NCI-H446 treated with DMSO at 0.1 percent for 48 hours (cell line): ENCODE data around the gene LRP5.

Experiments used
- DNase-seq: peaks from one replicate; lab custom pipeline; 2025; lab: John Stamatoyannopoulos, UW

Gene LRP5

DNA sequence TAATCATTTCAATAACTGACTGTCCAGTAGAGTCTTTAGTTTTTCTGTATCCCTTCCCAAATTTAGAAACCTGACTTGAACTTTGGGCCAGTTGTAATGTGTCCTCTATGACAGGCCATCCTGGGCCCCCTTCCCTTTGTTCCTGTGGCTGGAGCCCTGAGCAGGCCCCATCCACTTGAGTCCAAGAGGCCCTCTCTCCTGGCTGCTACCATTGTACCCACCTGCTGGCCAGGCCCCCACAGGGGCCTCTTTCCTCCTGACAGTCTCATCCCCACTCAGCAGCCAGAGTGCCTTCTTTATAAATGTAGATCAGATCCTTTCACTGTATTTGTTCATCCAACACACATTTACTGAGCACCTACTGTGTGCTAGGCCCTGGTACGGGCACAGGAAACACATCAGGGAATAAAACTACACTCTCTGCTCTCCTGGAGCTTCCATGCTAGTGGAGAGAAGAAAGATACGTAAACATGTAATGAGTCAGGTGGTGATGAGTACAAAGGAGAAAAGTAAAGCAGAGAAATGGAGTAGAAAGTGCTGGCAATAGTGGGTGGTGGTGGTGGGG is 2.7 kb upstream of the LRP5 start:
- DNase-seq: no peak

DNA sequence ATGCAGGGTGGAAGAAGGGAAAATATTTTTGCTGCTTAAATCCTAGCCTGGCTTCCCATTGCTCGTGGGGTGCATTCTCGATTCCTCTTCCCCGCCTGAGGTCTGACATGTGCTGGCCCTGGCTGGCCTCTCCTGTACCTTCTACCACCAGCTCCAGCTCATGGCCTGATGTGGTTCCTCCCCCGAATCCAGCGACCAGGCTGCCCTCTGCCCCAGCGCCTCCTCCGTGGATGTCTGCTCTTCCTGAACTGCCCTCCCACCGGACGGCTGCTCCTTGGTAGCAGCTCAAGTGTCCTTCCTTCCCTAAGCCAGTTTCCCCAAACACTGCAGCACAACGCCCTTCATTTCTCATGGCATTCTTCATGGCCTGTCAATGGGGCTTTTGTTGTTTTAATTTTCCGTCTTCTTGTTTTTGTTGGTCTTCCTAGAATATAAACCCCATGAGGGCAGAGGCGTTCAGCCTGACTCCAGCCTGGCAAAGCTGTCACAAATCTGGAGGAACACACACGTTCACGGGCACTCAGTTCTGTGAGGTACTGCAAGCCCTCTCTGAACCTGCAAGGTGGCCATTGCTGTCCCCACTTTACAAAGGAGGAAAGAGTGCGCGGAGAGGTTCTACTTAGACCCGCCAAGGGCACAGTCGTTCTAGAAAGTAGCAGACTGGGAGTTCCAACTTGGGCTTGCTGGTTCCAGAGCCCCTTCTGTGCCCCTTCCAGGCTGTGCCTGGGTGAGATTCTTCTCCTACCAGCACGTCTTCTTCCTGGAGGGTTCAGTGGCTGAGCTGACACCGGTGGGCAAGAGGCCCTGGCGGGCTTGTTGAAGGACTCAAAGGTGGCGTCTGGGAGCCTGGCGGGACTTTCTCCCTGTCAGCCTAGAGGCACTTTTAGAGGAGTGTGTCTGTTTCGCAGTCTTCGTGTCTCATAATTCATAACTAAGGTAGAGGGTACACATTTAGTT is 953 bp upstream of the LRP5 start:
- no peak for DNase-seq

DNA sequence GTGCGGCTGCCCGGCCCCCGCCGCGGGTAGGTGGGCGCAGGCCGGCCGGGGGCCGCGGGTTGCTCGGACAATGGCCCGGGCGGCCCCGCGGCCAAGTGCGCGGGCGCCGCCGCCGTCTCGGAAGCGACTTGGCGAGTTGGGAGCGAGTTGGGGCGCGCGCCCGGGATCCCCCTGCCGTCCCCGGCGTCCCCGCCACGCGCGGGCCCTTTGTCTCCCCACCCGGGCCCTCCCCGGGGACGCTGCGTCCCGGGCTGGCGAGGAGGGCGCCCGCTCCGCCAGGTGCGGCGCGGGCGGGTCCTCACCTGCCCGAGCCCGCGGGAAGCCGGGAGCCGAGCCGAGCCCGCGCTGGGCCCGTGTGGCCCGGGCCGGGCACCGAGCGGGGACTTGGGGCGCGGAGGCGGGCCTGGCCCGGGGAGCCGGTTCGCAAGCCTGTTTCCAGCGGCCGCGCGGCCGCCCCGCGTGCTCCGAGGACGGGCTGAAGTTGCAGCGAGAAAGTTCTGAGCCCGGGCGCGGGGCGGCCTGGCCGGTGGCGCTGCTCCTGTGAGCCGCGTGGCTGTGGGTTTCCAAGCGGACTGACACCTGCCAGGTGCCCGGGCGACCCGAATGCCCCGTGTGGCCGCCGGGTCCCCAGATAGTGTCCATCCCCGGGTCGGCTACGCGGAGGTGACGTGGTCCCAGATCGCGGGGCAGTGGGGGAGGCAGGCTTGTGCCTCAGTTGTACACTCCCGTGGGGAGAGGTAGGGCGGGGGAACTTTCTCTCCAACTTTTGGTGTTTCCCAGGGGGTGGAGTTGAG is 586 bp downstream of the LRP5 start:
- no peak for DNase-seq

DNA sequence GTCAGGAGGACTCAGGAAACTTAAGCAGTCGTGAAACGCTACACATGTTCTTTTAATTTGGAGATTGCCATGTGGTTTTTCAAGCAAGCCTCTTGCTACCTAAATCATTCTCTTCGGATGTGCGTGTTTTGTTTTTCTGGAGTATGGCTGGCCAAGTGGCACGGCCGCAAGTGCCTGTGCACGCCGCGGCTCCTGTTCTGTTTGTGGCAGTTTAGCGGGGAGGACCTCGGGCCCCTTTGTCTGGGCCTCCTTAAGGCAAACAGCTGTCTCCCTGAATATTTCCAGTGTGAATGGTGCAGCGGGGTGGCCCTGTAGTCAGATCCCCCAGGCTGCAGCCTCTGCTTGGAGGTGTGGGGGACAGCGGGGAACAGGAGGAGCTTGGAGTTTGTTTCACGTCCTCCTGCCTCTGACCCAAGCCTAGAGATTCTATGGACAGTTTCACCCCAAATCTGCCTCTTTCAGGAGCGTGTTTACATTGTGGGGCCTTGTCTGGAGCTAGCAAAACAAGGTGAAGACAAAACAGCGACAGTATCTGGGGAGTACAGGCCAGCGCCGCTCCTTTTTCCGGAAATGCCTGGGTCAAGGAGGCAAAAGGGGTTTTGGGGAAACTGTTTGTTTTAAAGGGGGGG is 1.3 kb downstream of the LRP5 start:
- no peak for DNase-seq

DNA sequence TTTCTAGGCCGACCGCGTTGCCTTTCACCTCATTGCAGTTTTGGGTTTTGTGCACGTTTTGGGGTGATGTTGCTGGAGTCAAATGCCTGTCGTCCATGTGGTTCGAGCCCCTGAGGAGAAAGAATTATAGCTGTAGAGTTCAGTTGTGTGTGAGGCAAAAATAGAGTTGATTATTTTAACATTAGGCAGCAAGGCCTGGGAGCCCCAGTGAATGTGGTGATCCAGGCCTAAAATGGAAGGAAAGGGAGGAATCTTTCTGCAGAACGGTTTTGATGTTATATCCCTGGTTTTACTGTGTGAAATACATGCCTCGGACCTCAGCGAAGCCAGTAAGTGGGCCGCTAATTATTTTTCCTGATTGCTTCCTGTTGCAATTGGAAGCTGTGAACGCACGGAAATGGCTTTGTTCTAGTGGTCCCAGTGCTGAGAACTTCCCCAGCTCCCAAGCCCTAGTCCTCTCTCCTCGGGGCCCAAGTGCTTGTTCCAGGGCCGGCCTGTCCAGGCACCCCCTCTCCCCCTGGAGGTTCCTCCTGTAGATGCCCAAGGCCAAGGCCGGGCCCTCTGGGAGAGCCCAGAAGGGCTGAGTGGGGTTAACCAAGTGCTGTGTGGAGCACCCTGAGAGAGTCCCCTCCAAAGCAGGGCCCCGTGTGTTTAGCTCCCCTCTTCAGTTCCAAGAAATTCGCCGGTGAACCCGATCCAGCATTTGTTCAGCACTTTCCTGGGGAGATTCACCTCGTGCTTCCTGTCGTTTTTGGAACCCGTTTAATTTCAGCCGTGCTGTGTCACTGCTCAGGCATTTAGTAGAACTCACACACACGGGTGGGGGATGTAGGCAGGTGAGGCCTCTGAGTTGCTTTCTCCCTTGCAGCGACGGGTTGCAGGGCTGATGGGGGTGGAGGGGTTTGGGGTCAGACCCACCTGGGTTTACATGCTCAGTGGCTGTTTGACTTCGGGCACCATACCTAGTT is 2.1 kb downstream of the LRP5 start:
- DNase-seq: no peak

DNA sequence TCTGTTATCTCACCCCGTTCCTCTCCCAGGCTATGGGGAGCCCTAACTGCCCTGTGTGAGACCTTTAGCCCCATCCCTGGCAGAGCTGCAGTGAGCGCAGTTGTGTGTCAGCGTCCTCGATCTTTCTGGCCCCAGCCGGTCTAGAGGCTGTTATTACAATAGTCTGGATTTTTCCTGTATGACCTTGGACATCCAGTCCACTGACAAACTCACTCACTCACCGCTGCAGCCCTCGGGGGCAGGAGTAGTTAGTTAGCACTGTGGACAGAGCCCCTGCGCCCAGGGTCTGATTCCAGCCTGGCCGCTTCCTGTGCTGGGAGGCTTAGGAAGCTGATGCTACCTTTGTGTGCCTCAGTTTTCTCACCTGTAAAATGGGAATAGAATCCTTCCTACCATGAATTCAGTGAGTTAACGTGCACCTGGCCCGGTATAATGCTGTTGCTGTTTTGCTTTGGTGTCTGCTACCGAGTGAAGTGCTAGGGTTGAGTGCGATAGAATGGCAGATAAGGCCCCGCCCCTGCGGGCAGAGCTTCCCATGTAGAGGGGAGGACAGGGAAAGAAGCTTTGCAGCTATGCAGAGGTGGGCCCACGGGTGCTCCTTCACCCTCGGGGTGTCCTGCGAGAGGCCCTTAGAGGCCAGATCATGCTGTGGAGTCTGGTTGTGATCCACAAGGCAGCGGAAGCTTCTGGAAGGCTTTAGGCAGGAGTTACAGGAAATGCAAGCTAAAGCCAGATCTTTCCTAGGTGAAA is 3.0 kb downstream of the LRP5 start:
- no peak for DNase-seq

DNA sequence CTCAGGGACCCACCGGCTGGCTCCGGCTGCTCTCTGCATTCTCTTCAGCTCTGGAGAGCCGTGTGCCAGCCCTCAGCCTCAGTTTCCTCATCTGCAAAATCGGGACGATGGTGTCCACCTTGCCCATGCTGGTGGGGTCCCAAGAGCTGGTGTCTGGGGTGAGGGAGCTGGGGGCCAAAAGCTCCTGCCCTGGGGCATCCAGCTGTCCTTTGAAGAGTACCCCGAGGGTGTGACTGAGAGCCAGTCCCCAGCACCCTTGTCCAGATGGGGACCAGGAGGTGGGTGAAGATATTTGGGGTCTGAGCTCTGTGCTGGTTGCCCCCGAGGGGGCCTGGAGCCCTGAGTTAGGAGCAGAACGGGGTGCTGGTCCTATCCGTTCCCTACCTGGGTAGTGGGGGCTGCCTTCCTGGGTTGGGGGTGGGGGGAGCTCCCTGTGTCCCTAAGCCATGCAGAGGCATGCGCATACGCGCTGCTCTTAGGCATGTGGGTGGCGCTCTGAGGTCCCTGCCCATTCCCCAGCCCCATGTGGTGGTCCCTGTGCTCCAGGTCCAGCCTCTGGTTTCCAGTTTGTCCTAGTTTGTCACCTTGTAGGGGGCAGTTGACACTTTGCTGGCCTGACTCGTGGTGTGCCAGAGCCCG is 4.9 kb downstream of the LRP5 start:
- no peak for DNase-seq

DNA sequence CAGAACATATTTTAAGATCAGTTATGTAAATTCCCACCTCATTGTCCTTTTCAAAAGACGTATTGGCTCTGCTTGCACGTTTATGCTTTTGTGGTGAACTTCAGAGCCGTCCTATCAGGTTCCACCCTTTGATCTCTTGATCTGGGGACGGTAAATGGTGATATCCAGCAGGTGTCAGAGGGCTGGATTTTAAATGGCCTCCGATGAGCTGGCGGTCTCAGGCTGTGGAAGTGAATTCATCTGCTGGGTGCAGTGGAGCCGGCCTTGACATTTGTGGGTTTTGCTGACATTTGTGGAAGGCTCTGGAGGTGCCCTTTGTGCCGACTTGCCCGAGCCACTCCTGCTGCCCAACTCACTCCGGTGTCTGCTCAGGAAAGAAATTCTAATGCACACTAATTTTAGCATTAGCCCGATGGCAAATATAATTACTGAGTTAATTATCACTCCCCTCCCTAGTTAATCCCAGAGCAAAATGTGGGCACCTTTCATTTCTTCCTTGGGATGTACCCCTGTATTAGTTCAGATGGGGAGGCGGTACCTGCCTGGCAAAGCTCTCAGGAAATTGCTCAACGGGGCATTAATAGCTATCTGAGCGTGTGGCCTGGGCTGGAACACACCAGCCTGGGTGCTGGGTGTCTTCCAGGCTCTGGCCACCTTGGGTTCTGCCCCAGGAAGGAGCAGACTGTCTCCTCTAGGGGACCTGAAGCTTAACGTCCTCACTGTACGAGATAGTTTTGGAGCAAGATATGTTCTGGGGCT is 9.1 kb downstream of the LRP5 start:
- no peak for DNase-seq

DNA sequence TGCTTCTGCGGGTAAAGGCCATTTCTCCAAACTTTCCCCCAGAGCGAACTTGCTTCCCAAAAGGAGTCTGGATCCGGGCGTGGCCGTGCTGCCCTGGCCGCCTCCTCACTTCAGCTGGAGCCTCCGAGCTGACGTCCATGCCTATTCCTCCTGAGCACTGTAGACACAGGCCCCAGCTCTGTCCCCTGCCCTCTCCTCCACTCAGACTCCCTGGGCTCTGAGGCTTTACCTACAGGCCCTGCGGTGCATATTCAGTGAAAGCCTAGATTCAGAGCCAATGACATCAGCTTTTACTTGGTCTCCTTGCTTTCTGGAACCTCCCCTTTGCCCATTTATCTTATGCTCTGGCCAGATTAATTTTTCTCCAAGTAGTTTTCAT is 9.7 kb downstream of the LRP5 start:
- DNase-seq: no peak

DNA sequence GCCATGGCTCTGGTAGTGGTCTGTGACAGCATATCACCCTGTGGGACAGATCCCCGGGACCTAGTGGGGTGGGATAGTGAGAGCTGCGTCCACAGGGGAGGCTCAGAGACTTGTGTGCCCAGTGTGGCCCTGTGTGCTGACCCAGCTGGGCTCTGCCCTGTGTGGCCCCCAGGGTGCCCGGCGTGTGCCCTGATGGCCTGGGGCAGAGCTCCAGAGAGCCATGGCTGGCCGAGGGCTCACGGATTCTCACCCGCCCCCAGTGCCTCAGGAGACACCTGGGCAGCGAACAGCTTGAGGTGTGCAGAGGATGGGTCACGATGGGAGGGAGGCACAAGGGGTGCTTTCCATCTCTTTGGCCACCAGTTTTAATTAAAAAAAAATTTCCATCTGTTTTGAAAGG is 11.8 kb downstream of the LRP5 start:
- no peak for DNase-seq

DNA sequence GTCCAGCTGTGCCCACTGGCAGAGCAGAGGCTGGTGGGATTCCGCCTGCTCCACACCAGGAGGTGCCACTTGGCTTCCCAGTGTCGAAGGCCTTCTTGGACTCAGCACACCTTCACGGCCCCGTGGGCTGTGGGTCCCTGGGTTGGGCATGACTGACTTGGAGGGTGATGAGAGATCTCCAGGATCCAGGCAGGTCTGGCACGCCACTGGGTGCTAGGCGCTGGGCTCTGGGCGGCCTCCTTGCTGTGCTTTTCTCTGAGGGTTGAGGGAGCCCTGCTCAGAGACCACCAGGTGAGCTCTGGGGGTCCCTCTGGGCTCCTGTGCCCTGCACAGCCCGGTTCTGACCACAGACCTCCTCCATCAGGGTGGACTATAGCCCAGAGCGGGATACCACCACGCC is 12.3 kb downstream of the LRP5 start:
- DNase-seq: no peak

DNA sequence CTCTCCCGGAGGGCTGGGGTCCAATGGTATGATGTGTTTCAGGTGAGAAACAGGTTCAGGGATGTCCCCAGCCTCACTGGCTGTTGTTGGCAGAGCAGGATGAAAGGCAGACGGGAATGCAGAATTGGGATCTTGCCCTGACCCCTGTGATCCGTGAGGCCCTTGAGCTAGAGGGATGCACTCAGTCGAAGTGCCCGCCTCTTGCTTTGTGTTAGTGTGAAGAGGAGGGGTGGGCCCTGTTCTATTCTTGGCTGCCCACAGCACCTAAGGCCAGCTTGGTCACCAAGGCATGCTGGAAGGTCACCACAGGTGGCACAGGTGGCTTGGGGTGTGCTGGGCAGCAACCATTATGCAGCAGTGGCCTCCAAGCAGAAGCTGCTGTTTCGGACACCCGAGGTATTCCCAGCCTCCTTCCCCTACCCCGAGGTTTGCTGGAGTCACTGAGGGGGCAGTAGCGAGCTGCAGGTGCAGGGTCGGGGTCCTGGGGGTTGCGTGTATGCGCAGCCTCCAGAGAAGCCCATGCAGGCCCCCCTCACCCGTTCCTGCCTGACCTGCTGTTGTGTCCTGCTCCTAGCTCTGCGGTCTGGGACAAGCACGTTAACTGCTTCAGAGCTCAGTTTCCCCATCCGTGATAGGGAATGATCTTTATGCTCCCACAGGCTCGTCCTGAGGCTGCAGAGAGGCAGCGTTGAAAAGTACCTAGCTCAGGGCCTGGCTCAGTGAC is 13.0 kb downstream of the LRP5 start:
- DNase-seq: no peak

DNA sequence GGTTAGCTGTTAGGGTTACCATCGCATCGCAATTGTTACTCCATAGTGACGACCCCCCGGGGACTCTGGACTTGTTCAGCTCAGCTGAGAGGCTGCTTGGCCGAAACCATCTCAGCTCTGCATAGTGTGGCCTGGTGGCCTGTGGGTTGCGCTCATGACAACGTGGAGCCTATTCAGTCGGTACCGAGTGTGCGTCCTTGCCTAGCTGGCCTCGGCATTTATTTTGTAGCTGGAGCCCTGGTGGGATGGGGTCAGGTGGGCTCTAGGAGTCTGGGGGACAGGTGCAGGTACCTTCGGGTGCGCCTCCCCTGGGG is 13.5 kb downstream of the LRP5 start:
- no peak for DNase-seq

DNA sequence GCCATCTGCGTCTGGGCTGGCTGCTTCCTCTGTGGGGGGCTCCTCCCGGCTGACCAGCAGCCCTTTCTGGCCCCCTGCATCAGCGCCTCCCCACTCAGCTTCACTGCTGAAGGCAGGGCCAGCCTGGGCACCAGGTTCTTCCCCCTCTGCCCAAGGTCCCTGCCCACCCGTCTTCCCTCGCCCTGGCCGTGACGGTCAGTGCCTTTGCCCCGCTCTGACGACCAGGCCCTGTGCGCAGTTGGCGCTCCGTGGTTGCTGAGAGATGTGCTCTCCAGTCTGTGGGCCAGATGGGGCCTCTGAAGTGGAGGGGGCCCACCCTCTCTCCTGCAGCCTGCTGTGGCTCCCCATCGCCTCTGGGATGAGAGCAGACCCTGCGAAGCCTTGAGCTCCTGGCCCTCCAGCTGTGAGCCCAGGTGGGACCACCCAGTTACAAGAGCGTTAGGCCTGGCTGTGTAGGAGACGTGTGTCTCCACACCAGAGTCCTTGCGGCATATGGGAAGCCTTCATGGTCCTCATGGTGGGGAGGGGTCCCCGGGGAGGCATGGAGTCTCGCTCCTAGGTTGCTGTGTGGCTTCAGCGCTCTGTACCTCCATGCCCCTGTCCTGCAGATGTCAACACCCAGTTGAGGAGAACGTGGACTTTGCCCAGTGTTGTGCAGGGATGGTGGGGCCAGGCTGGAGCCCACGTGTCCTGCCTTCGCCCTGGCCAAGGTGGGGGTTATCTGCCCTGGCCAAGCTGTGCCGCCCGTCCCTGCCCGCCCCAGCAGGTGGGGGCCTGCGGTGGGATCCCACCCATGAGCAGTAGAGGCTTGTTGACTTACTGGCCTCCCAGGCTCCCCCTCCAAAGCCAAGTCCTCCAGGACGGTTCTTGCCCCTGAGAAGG is 14.2 kb downstream of the LRP5 start:
- no peak for DNase-seq

DNA sequence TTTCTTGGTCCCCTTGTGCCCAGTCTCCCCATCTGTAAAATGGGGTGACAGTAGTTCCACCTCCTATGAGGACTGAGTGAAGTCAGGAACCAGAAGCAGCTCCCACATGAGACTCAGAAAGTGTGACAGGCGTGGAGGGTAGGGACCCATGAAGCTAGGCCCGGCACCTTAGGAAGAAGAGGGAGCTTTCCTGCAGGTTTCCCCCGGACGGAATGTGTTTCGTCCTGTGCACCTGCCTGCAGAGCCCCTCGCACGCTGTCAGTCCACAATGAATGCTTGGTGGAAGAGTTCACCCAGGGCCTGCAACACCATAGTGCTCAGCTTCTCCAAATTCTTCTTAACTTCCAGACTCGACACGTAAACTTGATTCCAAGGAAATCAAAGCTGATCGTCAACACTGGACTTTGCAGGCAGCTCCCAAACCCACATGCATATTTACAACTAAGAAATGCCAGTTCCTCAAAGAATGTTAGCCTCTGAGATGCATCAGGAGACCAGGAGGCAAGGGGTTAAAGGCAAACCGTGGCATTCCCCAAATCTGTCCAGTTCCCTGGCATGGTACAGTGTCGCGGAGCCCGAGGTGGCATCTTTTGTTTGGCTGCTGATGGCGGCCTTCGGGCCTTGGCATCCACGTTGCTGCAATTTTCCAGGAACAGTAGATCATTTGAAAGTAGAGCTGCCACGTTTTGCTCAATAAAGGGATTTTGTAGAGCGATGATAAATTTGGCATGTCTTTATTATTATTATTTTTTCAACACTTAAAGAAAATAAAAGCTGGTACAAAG is 15.4 kb downstream of the LRP5 start:
- DNase-seq: no peak

DNA sequence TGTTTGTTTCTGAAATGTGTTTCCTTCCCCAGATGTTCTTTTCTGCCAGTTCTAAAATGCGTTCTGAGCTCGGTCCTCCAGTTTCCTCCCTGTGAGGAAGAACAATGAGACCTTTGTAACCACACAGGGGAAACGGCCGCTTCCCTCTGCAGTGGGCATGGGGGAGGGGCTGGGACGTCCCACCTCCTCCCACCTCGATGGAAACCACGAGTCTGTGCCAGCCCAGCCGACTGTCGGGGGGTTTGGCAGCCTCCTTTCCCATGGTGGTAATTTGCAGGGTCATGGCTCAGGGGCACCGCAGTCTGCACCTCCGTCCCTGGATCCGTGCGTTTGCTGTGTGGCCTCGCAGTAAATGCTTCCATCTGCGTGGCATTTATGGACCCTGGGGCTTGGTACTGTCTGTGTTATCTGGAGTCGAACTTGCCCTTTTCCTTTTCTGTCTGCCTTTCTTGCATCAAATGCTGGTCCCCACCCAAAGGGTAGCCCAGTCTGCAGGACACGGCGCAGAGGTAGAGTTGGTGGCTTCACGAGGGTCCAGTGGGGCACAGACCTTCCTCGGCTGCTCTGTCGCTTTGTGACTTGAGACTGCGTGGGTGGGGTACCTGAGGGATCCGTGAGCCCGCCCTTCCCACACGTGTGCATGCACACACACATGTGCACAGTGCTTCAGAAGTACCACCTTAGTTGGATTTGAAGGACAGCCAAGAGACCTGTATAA is 16.1 kb downstream of the LRP5 start:
- no peak for DNase-seq
